Natural killer cell treated with Interleukin-12 subunit alpha and Interleukin-12 subunit beta and Interleukin-15 and Interleukin-18, amount 100 ng/mL, for 72 hours (primary cell): ENCODE data around the gene CCL14. TPM values are rescaled to one million over a fixed set of nuclear protein-coding genes. Genes with fewer than 3 reads are reported as not detected.
A peak's percentile ranks its signal among the peaks of the same experiment; 100 is the strongest.
"Not testable (repeated sequence)": the region's sequence is repeated elsewhere in the genome, so short reads cannot be mapped to it uniquely, and the experiment has no call there.

Experiments
- ATAC-seq, 2 donors: fragments of 150-1000 bp; cut with Tn5 transposase in 1 of 2; sonication (Bioruptor Pico), chemical (Tn5 transposase) in 1 of 2; 2 replicates each; pipeline ENCODE4 v1.10.0; 2021
- DNase-seq: peaks from one replicate; pipeline ENCODE4 v3.0.0; 2022; ENCODE audit warnings: low spot score
- H3K27ac Mint-ChIP-seq, 2 donors: 1 replicate in 1 of 2; 2 replicates in 1 of 2; pipeline ENCODE4 v1.8.0; 2022; ENCODE audit warnings: mixed read lengths in 2 of 2, mild to moderate bottlenecking in 1 of 2, moderate library complexity in 1 of 2
- H3K27me3 Mint-ChIP-seq, 2 donors: 1 replicate in 1 of 2; 2 replicates in 1 of 2; pipeline ENCODE4 v1.8.0; 2022; ENCODE audit warnings: mixed read lengths in 2 of 2
- H3K36me3 Mint-ChIP-seq: one replicate; pipeline ENCODE4 v1.8.0; 2022; ENCODE audit warnings: mixed read lengths
- H3K4me1 Mint-ChIP-seq, 2 donors: 1 replicate in 1 of 2; 2 replicates in 1 of 2; pipeline ENCODE4 v1.8.0; 2022; ENCODE audit warnings: low read depth in 2 of 2, mixed read lengths in 2 of 2, mild to moderate bottlenecking in 1 of 2
- H3K4me3 Mint-ChIP-seq: one replicate; pipeline ENCODE4 v1.8.0; 2022; ENCODE audit warnings: mixed read lengths
- H3K9me3 Mint-ChIP-seq: 2 replicates; pipeline ENCODE4 v1.8.0; 2022; ENCODE audit warnings: mixed read lengths
- total RNA-seq, 2 donors: library from RNA; stranded (reverse); gene quantifications; one replicate each; pipeline ENCODE4 v1.2.3, GENCODE V29; 2022

The CCL14 gene
- total RNA-seq, result not detected

DNA sequence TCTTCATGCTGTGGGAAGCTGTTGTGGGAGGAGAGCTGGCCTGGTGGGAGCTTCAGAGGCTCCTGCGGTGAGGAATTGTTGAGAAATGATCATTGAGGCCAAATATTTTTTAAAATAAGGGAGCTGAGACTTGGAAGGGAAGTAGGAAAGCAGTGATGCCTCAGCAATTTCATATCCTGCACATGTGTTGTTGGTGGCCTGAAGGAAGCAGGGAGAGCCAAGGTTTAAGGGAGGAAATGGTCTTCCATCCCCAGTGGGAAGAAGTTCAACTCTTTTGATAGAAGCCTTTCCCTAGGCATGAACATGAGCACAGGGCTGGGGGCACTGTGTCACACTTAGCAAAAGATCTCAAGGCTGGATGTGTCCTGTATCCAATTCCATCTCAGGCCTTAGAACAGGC is at the start of gene CCL14:
Gene CCL14 (minus strand): TSS at position 87 of the 400 bp plus-strand sequence. CDS start 80 bp downstream, at position 7.
- peaks cover 10% of the 10 kb centered on the region for H3K36me3 Mint-ChIP-seq
- H3K27ac Mint-ChIP-seq, result peak within 1 kb of the TSS in 1 of 2 donors; percentile 13
- no peak for ATAC-seq
- H3K27me3 Mint-ChIP-seq, result no peaks in the 10 kb centered on the region
- DNase-seq, result no peak
- no peak within 1 kb of the TSS for H3K4me3 Mint-ChIP-seq
- no peaks in the 10 kb centered on the region for H3K9me3 Mint-ChIP-seq
- H3K4me1 Mint-ChIP-seq, result peaks cover 11 to 13% of the 10 kb centered on the region in 2 donors

GRCh38 chr17:36036235-36036634 is 49.7 kb upstream of the CCL14 start:
- Mint-ChIP-seq H3K27me3 (no peaks in the 10 kb centered on the region), H3K36me3 (no peaks in the 10 kb centered on the region), H3K4me1 (peaks cover 0 to 13% of the 10 kb centered on the region in 2 donors), H3K4me3 (no peak overlapping the region), H3K9me3 (no peaks in the 10 kb centered on the region), H3K27ac (no peak overlapping the region)
- ATAC-seq (no peak), DNase-seq (no peak)

DNA sequence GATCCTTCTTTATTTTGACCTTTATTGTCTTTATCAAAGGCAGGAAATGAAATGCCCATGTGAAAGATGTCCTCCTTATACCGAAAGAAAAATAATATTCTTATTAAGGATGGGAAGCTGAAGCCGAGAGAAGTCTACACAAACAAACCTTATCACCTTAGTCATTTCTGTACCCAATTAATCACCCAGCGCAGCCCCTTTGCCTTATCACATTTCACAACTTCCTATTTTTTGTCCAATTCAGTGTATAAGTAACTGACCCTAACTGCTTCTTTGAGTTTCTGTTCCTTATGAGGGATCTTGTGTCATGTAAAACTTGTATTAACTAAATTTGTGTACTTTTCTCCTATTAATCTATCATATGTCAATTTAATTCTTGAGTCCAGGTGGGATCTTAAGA is 47.6 kb upstream of the CCL14 start:
- no peaks in the 10 kb centered on the region for H3K9me3 Mint-ChIP-seq
- H3K27me3 Mint-ChIP-seq, result no peaks in the 10 kb centered on the region
- H3K27ac Mint-ChIP-seq, result no peak overlapping the region
- H3K4me3 Mint-ChIP-seq, result no peak overlapping the region
- DNase-seq, result no peak
- H3K36me3 Mint-ChIP-seq, result no peaks in the 10 kb centered on the region
- no peak for ATAC-seq
- H3K4me1 Mint-ChIP-seq, result peaks cover 0 to 10% of the 10 kb centered on the region in 2 donors

DNA sequence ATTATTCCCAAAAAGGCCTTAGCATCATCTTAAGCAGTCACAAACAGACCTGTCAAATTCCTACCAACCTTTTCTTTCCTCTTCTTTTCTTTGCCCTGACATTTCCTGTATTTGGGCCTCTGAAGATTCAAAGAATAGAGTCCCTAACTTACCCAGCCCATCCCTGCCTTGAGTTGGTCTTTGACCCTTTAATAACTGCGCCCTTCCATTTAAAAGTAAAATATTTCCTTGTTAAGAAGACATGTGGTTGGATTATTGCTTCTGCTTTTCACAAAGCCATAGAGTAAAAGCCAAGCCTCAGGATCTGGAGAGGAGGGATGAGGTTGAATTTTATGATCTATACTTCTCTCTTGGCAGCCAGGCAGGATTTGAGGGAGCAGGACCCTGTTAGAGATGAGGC is 44.4 kb upstream of the CCL14 start:
- no peak overlapping the region for H3K4me3 Mint-ChIP-seq
- no peaks in the 10 kb centered on the region for H3K36me3 Mint-ChIP-seq
- no peak overlapping the region for H3K27ac Mint-ChIP-seq
- ATAC-seq (no peak), DNase-seq (no peak)
- peaks cover 5 to 15% of the 10 kb centered on the region in 2 donors for H3K4me1 Mint-ChIP-seq
- H3K9me3 Mint-ChIP-seq, result no peaks in the 10 kb centered on the region
- no peaks in the 10 kb centered on the region for H3K27me3 Mint-ChIP-seq

DNA sequence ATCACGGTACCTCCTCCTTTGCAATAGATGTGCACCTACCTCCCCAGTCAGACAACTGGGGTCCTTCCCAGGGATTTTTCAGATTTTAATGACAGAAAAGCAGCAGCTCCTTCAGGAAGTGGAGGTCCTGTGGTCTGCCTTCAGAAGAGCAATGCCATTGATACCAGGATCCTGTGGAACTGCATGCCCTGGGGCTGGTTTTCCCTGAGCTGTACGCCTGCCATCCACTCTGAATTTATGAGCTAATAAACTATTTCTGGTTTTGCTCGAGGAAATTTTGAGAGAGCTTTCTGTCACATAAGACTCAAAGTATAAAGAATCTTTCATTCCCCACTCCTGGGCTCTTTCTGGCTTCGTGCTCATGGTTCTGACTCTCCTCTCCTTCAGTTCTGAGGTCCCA is 41.2 kb upstream of the CCL14 start:
- H3K27ac Mint-ChIP-seq, result no peak overlapping the region
- peaks cover 5 to 8% of the 10 kb centered on the region in 2 donors for H3K4me1 Mint-ChIP-seq
- ATAC-seq, result no peak
- no peaks in the 10 kb centered on the region for H3K27me3 Mint-ChIP-seq
- no peak overlapping the region for H3K4me3 Mint-ChIP-seq
- H3K36me3 Mint-ChIP-seq, result no peaks in the 10 kb centered on the region
- no peak for DNase-seq
- H3K9me3 Mint-ChIP-seq, result no peaks in the 10 kb centered on the region

DNA sequence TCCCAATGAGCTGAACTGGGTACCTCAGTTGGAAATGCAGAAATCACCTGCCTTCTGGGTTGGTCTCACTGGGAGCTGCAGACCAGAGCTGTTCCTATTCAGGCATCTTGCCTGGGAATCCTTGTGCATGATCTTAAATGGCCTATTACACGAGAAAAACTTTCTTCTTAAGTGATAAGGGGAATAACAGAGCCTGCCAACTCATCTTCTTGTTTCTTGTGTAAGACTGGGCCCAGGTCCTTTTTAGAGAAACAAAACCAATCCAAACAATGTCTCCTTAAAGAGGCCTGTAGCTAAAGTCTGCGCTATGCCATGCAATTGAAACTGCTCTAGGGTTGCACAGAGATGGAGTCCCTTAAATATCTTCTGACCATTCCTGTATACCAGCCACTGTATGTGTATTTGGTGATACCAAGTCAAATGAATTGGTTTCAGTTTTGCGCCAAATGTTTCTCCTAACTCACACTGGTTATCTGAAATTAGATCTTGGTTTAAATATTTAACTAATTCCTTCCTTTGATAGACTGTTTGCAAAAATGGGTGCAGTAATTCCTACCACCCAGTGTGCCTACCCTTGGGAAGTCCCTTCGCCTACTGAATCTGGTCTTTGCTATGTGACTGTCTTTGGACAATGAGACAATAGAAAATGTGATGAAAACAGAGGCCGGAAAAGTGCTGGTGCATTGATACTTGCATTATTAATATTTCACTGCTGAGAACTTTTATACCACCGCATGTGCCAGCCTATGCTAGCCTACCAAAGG is 37.8 kb upstream of the CCL14 start:
- DNase-seq (no peak), ATAC-seq (no peak)
- Mint-ChIP-seq H3K4me3 (no peak overlapping the region), H3K27me3 (peaks cover 0 to 5% of the 10 kb centered on the region in 2 donors), H3K36me3 (peaks cover 7% of the 10 kb centered on the region), H3K27ac (no peak overlapping the region), H3K9me3 (peaks cover 4% of the 10 kb centered on the region), H3K4me1 (peaks cover 5 to 12% of the 10 kb centered on the region in 2 donors)

GRCh38 chr17:36019423-36019822 is 32.9 kb upstream of the CCL14 start:
- ATAC-seq (no peak), DNase-seq (no peak)
- peaks cover 4% of the 10 kb centered on the region for H3K9me3 Mint-ChIP-seq
- no peak overlapping the region for H3K27ac Mint-ChIP-seq
- no peak overlapping the region for H3K4me3 Mint-ChIP-seq
- H3K36me3 Mint-ChIP-seq, result peaks cover 7% of the 10 kb centered on the region
- H3K27me3 Mint-ChIP-seq, result peaks cover 0 to 5% of the 10 kb centered on the region in 2 donors
- H3K4me1 Mint-ChIP-seq, result peaks cover 11 to 21% of the 10 kb centered on the region in 2 donors

- peak within 1 kb of the TSS; percentile 29 for H3K4me3 Mint-ChIP-seq
- H3K27ac Mint-ChIP-seq, result peak within 1 kb of the TSS; percentile 67 to 90
- H3K4me1 Mint-ChIP-seq, result peaks cover 12 to 22% of the 10 kb centered on the region in 2 donors
- DNase-seq (no peak), ATAC-seq (peak in 1 of 2 donors; percentile 53)
- H3K27me3 Mint-ChIP-seq, result peaks cover 0 to 5% of the 10 kb centered on the region in 2 donors
- H3K36me3 Mint-ChIP-seq, result peaks cover 7% of the 10 kb centered on the region
- peaks cover 4% of the 10 kb centered on the region for H3K9me3 Mint-ChIP-seq
Measured at GRCh38 chr17:36017799-36018198, 31.3 kb upstream of the CCL14 start, which contains the start of gene CCL23. CCL23 (minus strand) TSS chr17:36017972; CDS start chr17:36017897, 75 bp downstream.

DNA sequence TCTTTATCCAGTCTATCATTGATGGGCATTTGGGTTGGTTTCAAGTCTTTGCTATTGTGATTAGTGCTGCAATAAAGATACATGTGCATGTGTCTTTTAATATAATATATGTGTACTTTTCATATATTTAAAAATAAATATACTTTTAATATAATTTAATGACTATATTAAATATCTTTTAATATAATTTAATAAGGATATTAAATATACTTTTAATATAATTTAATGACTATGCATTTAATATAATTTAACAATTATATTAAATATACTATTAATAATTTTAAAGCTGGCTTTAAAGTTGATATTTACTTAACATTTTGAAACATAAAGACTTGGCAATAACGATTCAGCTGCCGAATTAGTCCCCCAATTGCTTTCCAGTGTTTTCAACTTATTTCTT is 30.0 kb upstream of the CCL14 start:
- Mint-ChIP-seq H3K4me1 (peaks cover 20 to 21% of the 10 kb centered on the region in 2 donors), H3K36me3 (no peaks in the 10 kb centered on the region), H3K27ac (no peak overlapping the region), H3K4me3 (no peak overlapping the region), H3K27me3 (no peaks in the 10 kb centered on the region), H3K9me3 (no peaks in the 10 kb centered on the region)
- ATAC-seq (no peak), DNase-seq (no peak)

GRCh38 chr17:36015895-36016294 is 29.4 kb upstream of the CCL14 start:
- DNase-seq, H3K9me3 Mint-ChIP-seq, H3K36me3 Mint-ChIP-seq, ATAC-seq, H3K4me3 Mint-ChIP-seq, H3K27me3 Mint-ChIP-seq, H3K27ac Mint-ChIP-seq: not testable (repeated sequence)
- peaks cover 26 to 27% of the 10 kb centered on the region in 2 donors for H3K4me1 Mint-ChIP-seq

GRCh38 chr17:36014946-36015345 is 28.4 kb upstream of the CCL14 start:
- no peak for ATAC-seq
- H3K4me1 Mint-ChIP-seq, result peaks cover 32 to 33% of the 10 kb centered on the region in 2 donors
- H3K27ac Mint-ChIP-seq, result no peak overlapping the region
- no peak overlapping the region for H3K4me3 Mint-ChIP-seq
- DNase-seq, result no peak
- H3K9me3 Mint-ChIP-seq, result no peaks in the 10 kb centered on the region
- H3K27me3 Mint-ChIP-seq, result no peaks in the 10 kb centered on the region
- no peaks in the 10 kb centered on the region for H3K36me3 Mint-ChIP-seq

DNA sequence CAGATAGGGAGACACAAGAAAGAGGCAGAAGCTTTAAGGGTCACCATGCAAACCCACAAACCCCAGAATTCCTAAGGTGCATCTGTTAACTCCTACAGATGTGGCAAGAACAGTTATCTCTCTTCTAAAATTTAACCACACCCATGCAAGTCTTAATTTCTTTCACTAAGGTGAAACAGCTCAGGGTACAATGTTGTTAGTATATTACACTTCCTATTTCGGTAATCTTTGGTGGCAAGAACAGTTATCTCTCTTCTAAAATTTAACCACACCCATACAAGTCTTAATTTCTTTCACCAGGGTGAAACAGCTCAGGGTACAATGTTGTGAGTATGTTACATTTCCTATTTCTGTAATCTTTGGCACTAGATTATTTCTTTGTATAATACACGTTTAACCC is 24.7 kb upstream of the CCL14 start:
- Mint-ChIP-seq H3K36me3 (no peaks in the 10 kb centered on the region), H3K4me3 (no peak overlapping the region), H3K4me1 (peaks cover 19 to 24% of the 10 kb centered on the region in 2 donors), H3K9me3 (no peaks in the 10 kb centered on the region), H3K27me3 (no peaks in the 10 kb centered on the region), H3K27ac (peak overlapping the region in 1 of 2 donors; percentile 47)
- DNase-seq (no peak), ATAC-seq (no peak)

DNA sequence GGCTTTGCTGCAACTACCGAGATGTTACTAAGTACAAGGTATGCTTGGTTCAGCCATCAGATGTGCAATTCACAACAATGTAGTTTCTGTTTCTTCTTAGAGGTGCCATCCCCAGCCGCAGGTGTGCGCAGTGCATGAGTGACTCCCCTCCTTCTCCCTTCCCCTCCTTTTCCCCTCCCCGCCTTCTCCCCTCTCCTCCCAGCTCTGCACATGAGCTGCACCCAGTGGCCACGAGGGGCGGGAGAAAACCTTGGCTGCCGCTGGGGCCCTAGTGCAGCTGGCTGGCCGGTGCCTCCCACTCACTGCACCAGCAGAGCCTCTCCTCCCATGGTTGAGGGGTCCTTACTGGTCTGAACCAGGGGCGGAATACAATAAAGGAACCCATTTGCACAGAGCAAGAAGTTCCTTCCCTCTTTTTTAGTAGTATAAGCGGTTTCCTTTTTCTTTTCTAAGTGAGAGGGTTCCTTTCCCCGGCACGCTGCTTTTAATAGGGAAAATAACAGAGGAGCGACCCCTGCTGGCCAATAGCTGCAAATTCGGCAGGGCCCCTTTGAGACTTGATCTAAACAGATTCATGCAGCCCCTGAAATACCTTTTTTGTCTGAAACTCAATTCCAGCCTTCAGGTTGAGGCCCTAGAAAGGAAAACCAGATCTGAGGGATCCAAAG is 22.6 kb upstream of the CCL14 start:
- H3K36me3 Mint-ChIP-seq, result no peaks in the 10 kb centered on the region
- H3K27ac Mint-ChIP-seq, result no peak overlapping the region
- no peak for DNase-seq
- no peak overlapping the region for H3K4me3 Mint-ChIP-seq
- peaks cover 27 to 35% of the 10 kb centered on the region in 2 donors for H3K4me1 Mint-ChIP-seq
- no peak for ATAC-seq
- no peaks in the 10 kb centered on the region for H3K27me3 Mint-ChIP-seq
- H3K9me3 Mint-ChIP-seq, result no peaks in the 10 kb centered on the region

DNA sequence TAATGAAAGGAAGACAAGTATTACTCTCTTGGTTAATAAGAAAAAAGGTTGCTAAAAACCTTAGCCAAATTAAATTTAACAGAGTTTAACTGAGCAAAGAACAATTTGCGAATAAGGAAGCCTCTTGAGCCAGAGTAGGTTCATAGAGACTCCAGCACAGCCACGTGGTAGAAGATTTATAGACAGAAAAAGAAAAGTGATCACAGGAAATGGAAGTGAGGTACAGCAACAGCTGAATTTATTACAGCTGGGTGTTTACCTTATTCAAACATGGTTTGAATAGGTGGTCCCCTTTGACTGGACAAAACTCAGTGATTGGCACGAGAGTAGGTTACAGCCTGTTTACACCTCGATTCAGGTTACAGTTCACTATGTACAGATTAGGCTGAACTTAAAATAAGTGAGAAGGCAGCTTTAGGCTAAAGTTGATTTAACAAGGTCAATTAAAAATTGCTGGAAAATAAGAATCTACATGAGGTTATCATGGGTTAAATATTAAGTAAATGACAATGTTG is 18.1 kb upstream of the CCL14 start:
- Mint-ChIP-seq H3K4me3 (peak overlapping the region; percentile 46), H3K27ac (peak overlapping the region; percentile 53 to 71)

More for the DNA sequence above, 18.1 kb upstream of the CCL14 start:
- DNase-seq, result no peak
- Mint-ChIP-seq H3K9me3 (no peaks in the 10 kb centered on the region), H3K4me1 (peaks cover 14 to 17% of the 10 kb centered on the region in 2 donors), H3K27me3 (no peaks in the 10 kb centered on the region), H3K36me3 (no peaks in the 10 kb centered on the region)
- no peak for ATAC-seq
